ENCODE data around the gene ESYT2. TPM values are rescaled to one million over a fixed set of nuclear protein-coding genes. Genes with fewer than 3 reads are reported as not detected.

Gene ESYT2
- total and polyA plus RNA-seq, 4 donors: 4.9 to 31.7 (median 17.2) TPM

DNA sequence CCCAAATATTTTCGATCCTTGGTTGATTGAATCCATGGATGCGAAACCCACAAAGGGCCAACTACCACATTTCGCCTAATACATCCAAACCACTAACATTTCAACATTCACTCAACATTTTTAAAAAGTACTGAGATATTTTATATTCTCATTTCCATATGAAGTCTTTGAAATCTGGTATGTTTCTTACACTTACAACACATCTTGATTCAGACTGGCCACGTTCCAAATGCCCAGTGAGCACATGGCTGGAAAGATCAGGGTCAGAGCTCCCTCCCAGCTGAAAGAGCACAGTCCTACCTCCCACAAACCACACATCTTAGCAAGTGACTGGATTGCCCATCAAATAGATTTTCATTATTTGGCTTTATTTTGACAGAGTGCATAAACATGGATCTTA is 143.6 kb downstream of the ESYT2 start:
- DNase-seq (ENCODE audit: low spot score): no peak
- H3K36me3 ChIP-seq (ENCODE audit: control insufficient read depth in 4 of 4, insufficient read depth in 3 of 4, low read depth in 1 of 4, low read length in 3 of 4): peaks cover 0 to 15% (median 4%) of the 10 kb centered on the region in 4 donors
- no peaks in the 10 kb centered on the region for H3K4me1 ChIP-seq (ENCODE audit: control insufficient read depth in 4 of 4, insufficient read depth in 4 of 4, low read length in 3 of 4)
- no peak overlapping the region for H3K4me3 ChIP-seq (ENCODE audit: low read depth in 1 of 3, low read length in 3 of 3)
- peaks cover 0 to 2% (median 0%) of the 10 kb centered on the region in 4 donors for H3K9me3 ChIP-seq (ENCODE audit: control insufficient read depth in 4 of 4, low read length in 3 of 4)
- TF ChIP-seq EGR1 (IDR thresholded peaks at IDR 0.05; ENCODE audit: low read depth in 2 of 2): no peak
- no peak for TF ChIP-seq NR2F2 (IDR thresholded peaks at IDR 0.05)
- no peak for TF ChIP-seq HNF4G (IDR thresholded peaks at IDR 0.05)
- TF ChIP-seq HNF4A (conservative IDR thresholded peaks at IDR 0.05): no peak
- TF ChIP-seq GABPA (IDR thresholded peaks at IDR 0.05 in 1 of 2, conservative IDR thresholded peaks at IDR 0.05 in 1 of 2): no peak
- no peak for TF ChIP-seq RXRA (IDR thresholded peaks at IDR 0.05)
- TF ChIP-seq, protein P1, sequence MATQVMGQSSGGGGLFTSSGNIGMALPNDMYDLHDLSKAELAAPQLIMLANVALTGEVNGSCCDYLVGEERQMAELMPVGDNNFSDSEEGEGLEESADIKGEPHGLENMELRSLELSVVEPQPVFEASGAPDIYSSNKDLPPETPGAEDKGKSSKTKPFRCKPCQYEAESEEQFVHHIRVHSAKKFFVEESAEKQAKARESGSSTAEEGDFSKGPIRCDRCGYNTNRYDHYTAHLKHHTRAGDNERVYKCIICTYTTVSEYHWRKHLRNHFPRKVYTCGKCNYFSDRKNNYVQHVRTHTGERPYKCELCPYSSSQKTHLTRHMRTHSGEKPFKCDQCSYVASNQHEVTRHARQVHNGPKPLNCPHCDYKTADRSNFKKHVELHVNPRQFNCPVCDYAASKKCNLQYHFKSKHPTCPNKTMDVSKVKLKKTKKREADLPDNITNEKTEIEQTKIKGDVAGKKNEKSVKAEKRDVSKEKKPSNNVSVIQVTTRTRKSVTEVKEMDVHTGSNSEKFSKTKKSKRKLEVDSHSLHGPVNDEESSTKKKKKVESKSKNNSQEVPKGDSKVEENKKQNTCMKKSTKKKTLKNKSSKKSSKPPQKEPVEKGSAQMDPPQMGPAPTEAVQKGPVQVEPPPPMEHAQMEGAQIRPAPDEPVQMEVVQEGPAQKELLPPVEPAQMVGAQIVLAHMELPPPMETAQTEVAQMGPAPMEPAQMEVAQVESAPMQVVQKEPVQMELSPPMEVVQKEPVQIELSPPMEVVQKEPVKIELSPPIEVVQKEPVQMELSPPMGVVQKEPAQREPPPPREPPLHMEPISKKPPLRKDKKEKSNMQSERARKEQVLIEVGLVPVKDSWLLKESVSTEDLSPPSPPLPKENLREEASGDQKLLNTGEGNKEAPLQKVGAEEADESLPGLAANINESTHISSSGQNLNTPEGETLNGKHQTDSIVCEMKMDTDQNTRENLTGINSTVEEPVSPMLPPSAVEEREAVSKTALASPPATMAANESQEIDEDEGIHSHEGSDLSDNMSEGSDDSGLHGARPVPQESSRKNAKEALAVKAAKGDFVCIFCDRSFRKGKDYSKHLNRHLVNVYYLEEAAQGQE (IDR thresholded peaks at IDR 0.05): no peak
- TF ChIP-seq, protein P2, sequence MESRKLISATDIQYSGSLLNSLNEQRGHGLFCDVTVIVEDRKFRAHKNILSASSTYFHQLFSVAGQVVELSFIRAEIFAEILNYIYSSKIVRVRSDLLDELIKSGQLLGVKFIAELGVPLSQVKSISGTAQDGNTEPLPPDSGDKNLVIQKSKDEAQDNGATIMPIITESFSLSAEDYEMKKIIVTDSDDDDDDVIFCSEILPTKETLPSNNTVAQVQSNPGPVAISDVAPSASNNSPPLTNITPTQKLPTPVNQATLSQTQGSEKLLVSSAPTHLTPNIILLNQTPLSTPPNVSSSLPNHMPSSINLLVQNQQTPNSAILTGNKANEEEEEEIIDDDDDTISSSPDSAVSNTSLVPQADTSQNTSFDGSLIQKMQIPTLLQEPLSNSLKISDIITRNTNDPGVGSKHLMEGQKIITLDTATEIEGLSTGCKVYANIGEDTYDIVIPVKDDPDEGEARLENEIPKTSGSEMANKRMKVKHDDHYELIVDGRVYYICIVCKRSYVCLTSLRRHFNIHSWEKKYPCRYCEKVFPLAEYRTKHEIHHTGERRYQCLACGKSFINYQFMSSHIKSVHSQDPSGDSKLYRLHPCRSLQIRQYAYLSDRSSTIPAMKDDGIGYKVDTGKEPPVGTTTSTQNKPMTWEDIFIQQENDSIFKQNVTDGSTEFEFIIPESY (IDR thresholded peaks at IDR 0.05): no peak
- no peak for TF ChIP-seq JUND (IDR thresholded peaks at IDR 0.05)
- TF ChIP-seq TAF1 (conservative IDR thresholded peaks at IDR 0.05): no peak
- no peak overlapping the region for H3K27ac ChIP-seq (ENCODE audit: low read depth in 1 of 2, low read length in 2 of 2)
- 96% methylated on average over 4 of the region's 4 CpGs for WGBS
- H3K9ac ChIP-seq (ENCODE audit: low read depth in 1 of 2, low read length in 2 of 2): no peak overlapping the region
- H3K27me3 ChIP-seq (ENCODE audit: control insufficient read depth in 4 of 4, insufficient read depth in 4 of 4, low read length in 3 of 4): no peaks in the 10 kb centered on the region

DNA sequence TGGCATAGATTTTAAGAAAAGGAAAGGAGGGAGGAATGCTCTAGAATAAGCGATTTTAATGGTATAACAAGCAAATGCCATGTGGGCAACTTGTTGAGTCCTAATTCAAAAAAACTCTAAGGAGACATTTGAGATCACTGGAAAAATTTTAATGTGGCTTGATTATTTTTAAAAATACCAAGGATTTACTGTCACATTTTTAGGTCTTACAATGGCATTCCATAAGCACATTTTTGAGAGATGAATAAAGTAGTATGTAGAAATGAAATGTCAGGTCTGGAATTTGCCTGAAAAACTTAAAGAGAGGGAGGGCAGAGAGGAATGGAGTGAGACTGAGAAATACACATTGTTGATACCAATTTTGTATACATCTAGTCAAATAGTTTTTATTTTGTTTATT is 145.0 kb downstream of the ESYT2 start:
- peaks cover 1 to 16% (median 2%) of the 10 kb centered on the region in 4 donors for H3K36me3 ChIP-seq (ENCODE audit: control insufficient read depth in 4 of 4, insufficient read depth in 3 of 4, low read depth in 1 of 4, low read length in 3 of 4)

More for the DNA sequence above, 145.0 kb downstream of the ESYT2 start:
- Histone ChIP-seq H3K27ac (ENCODE audit: low read depth in 1 of 2, low read length in 2 of 2) (no peak overlapping the region), H3K9me3 (ENCODE audit: control insufficient read depth in 4 of 4, low read length in 3 of 4) (peaks cover 0 to 2% (median 0%) of the 10 kb centered on the region in 4 donors), H3K9ac (ENCODE audit: low read depth in 1 of 2, low read length in 2 of 2) (no peak overlapping the region), H3K4me3 (ENCODE audit: low read depth in 1 of 3, low read length in 3 of 3) (no peak overlapping the region), H3K27me3 (ENCODE audit: control insufficient read depth in 4 of 4, insufficient read depth in 4 of 4, low read length in 3 of 4) (no peaks in the 10 kb centered on the region), H3K4me1 (ENCODE audit: control insufficient read depth in 4 of 4, insufficient read depth in 4 of 4, low read length in 3 of 4) (no peaks in the 10 kb centered on the region)
- WGBS: 99% methylated on average over 1 of the region's 1 CpG
- DNase-seq (ENCODE audit: low spot score): no peak
- no peak for TF ChIP-seq HNF4A (conservative IDR thresholded peaks at IDR 0.05)
- no peak for TF ChIP-seq EGR1 (IDR thresholded peaks at IDR 0.05; ENCODE audit: low read depth in 2 of 2)
- TF ChIP-seq, protein P1 (IDR thresholded peaks at IDR 0.05): no peak
- no peak for TF ChIP-seq SP1 (IDR thresholded peaks at IDR 0.05)
- TF ChIP-seq, protein P3, sequence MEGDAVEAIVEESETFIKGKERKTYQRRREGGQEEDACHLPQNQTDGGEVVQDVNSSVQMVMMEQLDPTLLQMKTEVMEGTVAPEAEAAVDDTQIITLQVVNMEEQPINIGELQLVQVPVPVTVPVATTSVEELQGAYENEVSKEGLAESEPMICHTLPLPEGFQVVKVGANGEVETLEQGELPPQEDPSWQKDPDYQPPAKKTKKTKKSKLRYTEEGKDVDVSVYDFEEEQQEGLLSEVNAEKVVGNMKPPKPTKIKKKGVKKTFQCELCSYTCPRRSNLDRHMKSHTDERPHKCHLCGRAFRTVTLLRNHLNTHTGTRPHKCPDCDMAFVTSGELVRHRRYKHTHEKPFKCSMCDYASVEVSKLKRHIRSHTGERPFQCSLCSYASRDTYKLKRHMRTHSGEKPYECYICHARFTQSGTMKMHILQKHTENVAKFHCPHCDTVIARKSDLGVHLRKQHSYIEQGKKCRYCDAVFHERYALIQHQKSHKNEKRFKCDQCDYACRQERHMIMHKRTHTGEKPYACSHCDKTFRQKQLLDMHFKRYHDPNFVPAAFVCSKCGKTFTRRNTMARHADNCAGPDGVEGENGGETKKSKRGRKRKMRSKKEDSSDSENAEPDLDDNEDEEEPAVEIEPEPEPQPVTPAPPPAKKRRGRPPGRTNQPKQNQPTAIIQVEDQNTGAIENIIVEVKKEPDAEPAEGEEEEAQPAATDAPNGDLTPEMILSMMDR (IDR thresholded peaks at IDR 0.05; ENCODE audit: low read depth, low read length, missing input control): no peak
- TF ChIP-seq, protein P4, sequence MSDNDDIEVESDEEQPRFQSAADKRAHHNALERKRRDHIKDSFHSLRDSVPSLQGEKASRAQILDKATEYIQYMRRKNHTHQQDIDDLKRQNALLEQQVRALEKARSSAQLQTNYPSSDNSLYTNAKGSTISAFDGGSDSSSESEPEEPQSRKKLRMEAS (IDR thresholded peaks at IDR 0.05): no peak
- no peak for TF ChIP-seq GABPA (IDR thresholded peaks at IDR 0.05 in 1 of 2, conservative IDR thresholded peaks at IDR 0.05 in 1 of 2)
- no peak for TF ChIP-seq HNF4G (IDR thresholded peaks at IDR 0.05)
- no peak for TF ChIP-seq YY1 (IDR thresholded peaks at IDR 0.05)
- TF ChIP-seq FOXA2 (IDR thresholded peaks at IDR 0.05): no peak
